PC-9 (cell line): ENCODE data around the gene SEMA5A. TPM values are rescaled to one million over a fixed set of nuclear protein-coding genes. Genes with fewer than 3 reads are reported as not detected.

Experiments
- BruUV-seq: library from RNA; stranded (reverse); fragments of 400-500 nt; replicated peaks from 2 replicates; lab custom pipeline; 2021; lab: Mats Ljungman, UMichigan
- CTCF ChIA-PET: fragments of 300-600 bp; sonication (Branson Sonifier 250); formaldehyde crosslinking; loops from one replicate; lab custom pipeline; 2022; ENCODE audit warnings: antibody characterized with exemption; lab: Charles Lee
- POLR2A ChIA-PET: fragments of 300-600 bp; sonication (Branson Sonifier 250); formaldehyde crosslinking; loops from one replicate; lab custom pipeline; 2022; ENCODE audit warnings: antibody characterized with exemption; ENCODE audit not compliant: unreplicated experiment; lab: Charles Lee
- DNase-seq, 2 experiments: peaks; one replicate each; pipeline versions ENCODE4 v3.0.0 to v3.0.0-alpha.2; 2015 to 2022; ENCODE audit warnings: mixed read lengths in 1 of 2
- H2AFZ ChIP-seq: fragments of 200-600 bp; sonication (generic); 2 replicates; pipeline ENCODE4 v1.8.1; 2017; ENCODE audit warnings: antibody characterized with exemption
- H3F3A ChIP-seq: fragments of 200-600 bp; sonication (generic); 2 replicates; pipeline ENCODE4 v1.8.1; 2017; ENCODE audit warnings: antibody characterized with exemption, mild to moderate bottlenecking, low read depth; ENCODE audit not compliant: insufficient read depth
- H3K27ac ChIP-seq: fragments of 200-600 bp; sonication (generic); 2 replicates; pipeline ENCODE4 v1.6.1; 2016; ENCODE audit warnings: mixed run types
- H3K27me3 ChIP-seq: fragments of 200-600 bp; sonication (generic); 2 replicates; pipeline ENCODE4 v1.6.1; 2016; ENCODE audit warnings: low read depth, mixed run types; ENCODE audit not compliant: insufficient read depth
- H3K36me3 ChIP-seq: fragments of 200-600 bp; sonication (generic); 2 replicates; pipeline ENCODE4 v1.6.1; 2016; ENCODE audit warnings: low read depth, mixed run types
- H3K4me1 ChIP-seq: fragments of 200-600 bp; sonication (generic); replicated peaks from 2 replicates; pipeline ENCODE4 v1.6.1; 2016; ENCODE audit warnings: mixed run types; ENCODE audit not compliant: insufficient read depth
- H3K4me2 ChIP-seq: fragments of 200-600 bp; sonication (generic); 2 replicates; pipeline ENCODE4 v1.6.1; 2017; ENCODE audit warnings: mixed run types
- H3K4me3 ChIP-seq: fragments of 200-600 bp; sonication (generic); 2 replicates; pipeline ENCODE4 v1.6.1; 2016; ENCODE audit warnings: mixed run types
- H3K79me2 ChIP-seq: fragments of 200-600 bp; sonication (generic); 2 replicates; pipeline ENCODE4 v1.6.1; 2017; ENCODE audit warnings: low read depth, mixed run types
- H3K9me2 ChIP-seq: fragments of 200-600 bp; sonication (generic); 2 replicates; pipeline ENCODE4 v1.8.1; 2017; ENCODE audit warnings: mild to moderate bottlenecking; ENCODE audit not compliant: insufficient read depth
- H3K9me3 ChIP-seq: fragments of 200-600 bp; sonication (generic); 2 replicates; pipeline ENCODE4 v1.8.1; 2016; ENCODE audit warnings: low read depth; ENCODE audit not compliant: insufficient read depth
- H4K20me1 ChIP-seq: fragments of 200-600 bp; sonication (generic); 2 replicates; pipeline ENCODE4 v1.8.1; 2017; ENCODE audit not compliant: insufficient read depth
- EZH2 ChIP-seq: fragments of 200-600 bp; sonication (generic); IDR thresholded peaks from 2 replicates; pipeline ENCODE4 v1.8.0; 2017; ENCODE audit warnings: antibody characterized with exemption, low read depth
- intact Hi-C: fragments of 100-400 bp; cut with micrococcal nuclease; formaldehyde crosslinking; loops from one replicate; pipeline ENCODE4 v1.10.0; 2022; ENCODE audit not compliant: unreplicated experiment
- total RNA-seq: library from RNA; stranded (reverse); gene quantifications from 2 replicates; pipeline ENCODE4 v1.2.3, GENCODE V29; 2021
- TF ChIP-seq, protein P1 (sequence below): fragments of 200-600 bp; sonication (generic); conservative IDR thresholded peaks from 2 replicates; pipeline ENCODE4 v1.6.1; 2017; ENCODE audit warnings: mixed run types, antibody characterized with exemption, mild to moderate bottlenecking, moderate library complexity

The SEMA5A gene
- total RNA-seq, 1 experiment from 2014 or later = not detected

DNA sequence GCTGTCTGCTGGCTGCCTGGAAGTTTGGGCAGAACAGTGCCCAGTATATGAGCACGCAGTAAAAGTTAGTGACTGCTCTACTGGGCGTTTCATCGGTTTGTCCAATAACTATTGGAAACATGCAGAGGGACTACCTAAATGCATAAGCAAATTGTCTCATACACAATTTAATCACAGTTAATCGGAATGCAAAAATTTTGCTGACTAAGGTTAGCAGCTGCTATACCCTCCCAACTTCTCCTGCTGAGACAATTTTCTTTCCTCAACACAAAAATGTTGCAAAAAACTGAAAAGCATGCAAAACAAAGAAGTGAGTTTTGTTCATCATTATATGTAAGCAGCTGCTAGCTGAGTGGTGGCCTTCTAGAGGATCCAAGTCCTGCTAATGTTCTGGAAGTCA, 327.5 kb downstream of the SEMA5A start:
- H3K4me2 ChIP-seq = no peak overlapping the region
- ChIA-PET CTCF (no interaction called here), POLR2A (no interaction called here)

DNA sequence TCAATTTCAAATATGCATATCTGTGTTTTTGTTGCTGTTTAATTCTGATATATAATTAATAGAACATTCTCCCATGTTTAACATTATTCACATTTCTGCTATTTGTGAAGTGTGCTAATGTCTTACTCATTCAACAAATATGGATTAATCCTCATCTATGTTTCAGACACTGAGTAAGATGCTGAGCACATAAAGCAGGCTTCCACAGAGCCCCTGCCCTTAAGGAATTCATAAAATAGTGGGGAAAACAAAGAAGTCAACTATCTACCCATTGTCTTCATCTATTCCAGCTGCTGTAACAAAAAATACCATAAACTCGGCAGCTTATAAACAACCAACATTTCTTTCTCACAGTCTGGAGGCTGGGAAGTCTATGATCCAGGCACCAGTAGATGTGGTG, 333.3 kb downstream of the SEMA5A start:
- Histone ChIP-seq H3K4me1 (no peaks in the 10 kb centered on the region), H3F3A (no peaks in the 10 kb centered on the region), H3K9me3 (no peaks in the 10 kb centered on the region), H3K27me3 (no peaks in the 10 kb centered on the region), H4K20me1 (no peaks in the 10 kb centered on the region), H3K36me3 (no peaks in the 10 kb centered on the region), H3K27ac (no peak overlapping the region), H3K9me2 (no peaks in the 10 kb centered on the region), H3K4me3 (no peak overlapping the region), H2AFZ (no peak overlapping the region), H3K4me2 (no peak overlapping the region), H3K79me2 (no peaks in the 10 kb centered on the region)
- no TSS peak for BruUV-seq
- intact Hi-C loops = no loop called here
- no peak for DNase-seq
- CTCF ChIA-PET = no interaction called here
- TF ChIP-seq EZH2 = no peak
- TF ChIP-seq, protein P1, sequence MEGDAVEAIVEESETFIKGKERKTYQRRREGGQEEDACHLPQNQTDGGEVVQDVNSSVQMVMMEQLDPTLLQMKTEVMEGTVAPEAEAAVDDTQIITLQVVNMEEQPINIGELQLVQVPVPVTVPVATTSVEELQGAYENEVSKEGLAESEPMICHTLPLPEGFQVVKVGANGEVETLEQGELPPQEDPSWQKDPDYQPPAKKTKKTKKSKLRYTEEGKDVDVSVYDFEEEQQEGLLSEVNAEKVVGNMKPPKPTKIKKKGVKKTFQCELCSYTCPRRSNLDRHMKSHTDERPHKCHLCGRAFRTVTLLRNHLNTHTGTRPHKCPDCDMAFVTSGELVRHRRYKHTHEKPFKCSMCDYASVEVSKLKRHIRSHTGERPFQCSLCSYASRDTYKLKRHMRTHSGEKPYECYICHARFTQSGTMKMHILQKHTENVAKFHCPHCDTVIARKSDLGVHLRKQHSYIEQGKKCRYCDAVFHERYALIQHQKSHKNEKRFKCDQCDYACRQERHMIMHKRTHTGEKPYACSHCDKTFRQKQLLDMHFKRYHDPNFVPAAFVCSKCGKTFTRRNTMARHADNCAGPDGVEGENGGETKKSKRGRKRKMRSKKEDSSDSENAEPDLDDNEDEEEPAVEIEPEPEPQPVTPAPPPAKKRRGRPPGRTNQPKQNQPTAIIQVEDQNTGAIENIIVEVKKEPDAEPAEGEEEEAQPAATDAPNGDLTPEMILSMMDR = no peak
- POLR2A ChIA-PET = no interaction called here

More for the DNA sequence above, 327.5 kb downstream of the SEMA5A start:
- no peak for TF ChIP-seq EZH2
- TF ChIP-seq, protein P1 = no peak
- BruUV-seq = no TSS peak
- Histone ChIP-seq H3K79me2 (no peaks in the 10 kb centered on the region), H3F3A (no peaks in the 10 kb centered on the region), H3K4me1 (no peaks in the 10 kb centered on the region), H4K20me1 (no peaks in the 10 kb centered on the region), H3K4me3 (no peak overlapping the region), H3K36me3 (no peaks in the 10 kb centered on the region), H3K9me2 (no peaks in the 10 kb centered on the region), H3K27me3 (no peaks in the 10 kb centered on the region), H2AFZ (no peak overlapping the region), H3K27ac (no peak overlapping the region), H3K9me3 (no peaks in the 10 kb centered on the region)
- intact Hi-C loops = no loop called here
- DNase-seq = no peak

DNA sequence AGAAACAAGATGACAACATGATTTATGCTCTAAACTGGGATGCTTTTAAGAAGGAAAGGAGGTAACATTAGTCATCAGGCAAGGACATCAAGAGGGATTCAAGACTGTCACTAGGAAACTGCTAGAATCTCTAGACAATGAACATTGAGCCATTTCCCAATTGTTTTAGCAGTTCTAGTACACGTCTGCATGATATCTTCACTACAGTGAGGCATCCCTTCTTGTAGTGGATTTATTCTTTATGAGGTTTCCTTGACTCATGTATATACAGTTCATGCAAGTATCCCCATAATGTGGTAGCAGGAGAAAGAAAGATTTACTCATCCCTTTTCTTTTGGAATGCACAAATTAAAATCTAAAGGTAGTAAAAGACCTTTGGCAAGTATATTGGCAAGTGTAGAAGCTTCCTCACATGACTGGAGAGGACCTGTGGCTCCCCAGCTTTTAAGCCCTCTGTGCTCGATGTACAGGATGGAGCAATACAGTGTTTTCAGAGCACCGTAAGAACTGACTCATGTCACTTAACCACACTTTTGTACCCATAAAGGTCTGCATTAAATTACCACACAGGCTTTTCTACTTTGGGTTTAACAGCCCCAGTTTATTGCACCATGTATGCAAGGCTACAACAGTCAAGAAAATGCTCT, 335.9 kb downstream of the SEMA5A start:
- Histone ChIP-seq H3K9me3 (no peaks in the 10 kb centered on the region), H3K36me3 (no peaks in the 10 kb centered on the region), H3K4me3 (no peak overlapping the region), H3K79me2 (no peaks in the 10 kb centered on the region), H3K4me2 (no peak overlapping the region), H3K4me1 (no peaks in the 10 kb centered on the region), H3F3A (no peaks in the 10 kb centered on the region), H3K27me3 (no peaks in the 10 kb centered on the region), H2AFZ (no peak overlapping the region), H3K9me2 (no peaks in the 10 kb centered on the region), H4K20me1 (no peaks in the 10 kb centered on the region), H3K27ac (no peak overlapping the region)
- CTCF ChIA-PET = no interaction called here
- TF ChIP-seq EZH2 = no peak
- TF ChIP-seq, protein P1 = no peak
- DNase-seq = no peak
- intact Hi-C loops = loop anchor here (5.0 to 10.0 kb wide), 3 partner anchors 865 to 1323 kb away; no protein-coding TSS in a partner anchor
- POLR2A ChIA-PET = interaction anchor here (0.5 kb wide), 1 partner anchor 15 kb away, joined by 9 read pairs; no protein-coding TSS in a partner anchor
- BruUV-seq = no TSS peak
